GM18868 (cell line): ENCODE measurements around the gene PPP1R1B.
"Not testable (repeated sequence)": the region's sequence is repeated elsewhere in the genome, so short reads cannot be mapped to it uniquely, and the experiment has no call there.

ENCODE experiments used
- ATAC-seq: cut with Tn5 transposase; IDR thresholded peaks from one replicate; pipeline ENCODE4 v1.9.1; 2021; ENCODE audit warnings: mild to moderate bottlenecking, moderate library complexity; ENCODE audit not compliant: unreplicated experiment

Gene PPP1R1B

DNA sequence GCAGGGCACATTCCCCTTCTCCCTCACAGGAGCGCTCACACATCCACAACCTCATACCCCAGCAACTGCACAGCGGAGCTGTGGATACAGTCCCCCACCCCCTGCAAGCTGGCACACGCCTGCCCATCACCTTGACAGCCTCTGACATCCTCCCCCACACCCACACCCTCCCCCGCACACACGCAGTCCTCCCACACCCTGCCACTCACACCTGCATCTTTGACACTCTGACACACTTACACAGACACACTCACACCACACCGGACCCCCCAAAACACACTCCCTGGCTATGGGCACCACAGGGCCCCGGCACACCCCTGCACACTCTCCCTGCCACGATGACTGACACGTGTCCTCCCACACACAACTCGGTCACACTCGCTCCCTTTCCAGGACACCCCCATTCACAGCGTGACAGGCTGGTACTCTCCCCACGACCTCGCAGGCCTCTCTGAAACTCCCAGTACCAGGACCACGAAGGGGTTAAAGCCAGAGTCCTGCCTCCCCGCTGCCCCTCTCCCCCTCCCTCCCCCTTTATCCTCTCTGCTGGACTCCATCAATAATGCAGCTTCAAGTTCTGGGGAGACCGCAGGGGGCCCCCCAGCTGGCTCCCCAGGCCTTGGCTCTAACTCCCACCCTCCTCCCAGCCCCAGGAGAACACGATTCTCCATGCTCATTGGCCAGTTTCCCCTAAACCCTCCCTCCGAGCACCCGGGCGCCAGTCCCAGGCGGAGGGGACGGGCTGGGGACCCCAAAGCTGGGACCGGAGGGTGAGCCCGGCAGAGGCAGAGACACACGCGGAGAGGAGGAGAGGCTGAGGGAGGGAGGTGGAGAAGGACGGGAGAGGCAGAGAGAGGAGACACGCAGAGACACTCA is at the start of gene PPP1R1B:
Gene PPP1R1B (plus strand): TSS at position 782 of the 876 bp plus-strand sequence. CDS start 441 bp downstream, outside the sequence.
- no peak for ATAC-seq

DNA sequence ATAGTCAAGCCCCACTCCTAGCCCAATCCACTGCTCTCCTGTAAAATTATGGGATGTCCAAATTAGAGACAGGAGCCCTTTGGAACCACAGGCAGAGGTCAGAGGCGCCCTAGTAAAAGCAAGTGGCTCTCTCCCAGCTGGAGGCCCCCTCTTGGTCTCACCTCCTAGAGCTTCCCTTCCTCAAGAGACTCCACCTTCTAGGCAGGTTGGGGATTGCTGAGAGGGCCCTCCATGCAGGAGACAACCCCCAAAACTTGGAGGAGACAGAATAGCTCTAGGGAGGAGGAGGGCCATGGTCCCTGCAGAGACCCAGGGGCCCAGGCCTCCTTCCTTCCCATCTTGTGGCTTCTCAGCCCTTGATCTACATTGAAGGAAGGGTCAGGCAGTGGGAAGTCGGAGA is 48.5 kb upstream of the PPP1R1B start:
- ATAC-seq: no peak

DNA sequence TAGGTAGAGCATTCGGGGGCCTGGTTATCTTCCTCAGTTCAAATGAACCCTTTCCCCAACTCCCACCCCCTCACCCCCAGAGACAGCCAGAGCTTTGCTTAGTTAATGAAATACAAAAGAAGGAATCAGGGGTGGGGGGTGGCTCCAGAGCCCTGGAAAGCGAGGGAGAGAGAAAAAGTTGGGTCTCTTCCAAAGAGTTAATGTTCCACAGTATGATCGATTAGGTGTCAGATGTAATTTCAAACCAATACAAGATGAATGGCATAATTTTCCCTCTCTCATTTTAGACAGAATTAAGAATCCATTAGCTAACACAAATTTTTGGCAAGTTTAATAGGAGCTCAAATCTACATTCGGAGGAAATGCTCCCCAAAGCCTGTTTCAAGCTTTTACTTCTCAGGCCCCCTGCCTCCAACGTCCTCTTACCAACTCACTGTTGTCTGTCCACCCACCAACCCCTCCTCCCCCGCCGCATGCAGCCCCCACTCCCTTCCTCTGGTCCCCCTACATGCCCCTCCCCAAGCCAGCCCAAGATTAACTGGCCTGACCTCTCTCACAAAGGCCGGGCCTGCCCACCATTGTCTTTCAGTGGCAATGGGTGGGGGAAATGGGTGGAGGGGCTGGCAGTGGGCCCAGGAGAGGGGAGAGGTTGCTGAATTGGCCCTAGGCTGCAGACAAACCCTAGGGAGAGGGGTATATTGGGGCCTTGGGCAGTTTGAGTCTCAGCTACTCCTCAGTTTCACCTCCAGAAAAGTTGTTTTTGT is 47.3 kb upstream of the PPP1R1B start:
- ATAC-seq: no peak

DNA sequence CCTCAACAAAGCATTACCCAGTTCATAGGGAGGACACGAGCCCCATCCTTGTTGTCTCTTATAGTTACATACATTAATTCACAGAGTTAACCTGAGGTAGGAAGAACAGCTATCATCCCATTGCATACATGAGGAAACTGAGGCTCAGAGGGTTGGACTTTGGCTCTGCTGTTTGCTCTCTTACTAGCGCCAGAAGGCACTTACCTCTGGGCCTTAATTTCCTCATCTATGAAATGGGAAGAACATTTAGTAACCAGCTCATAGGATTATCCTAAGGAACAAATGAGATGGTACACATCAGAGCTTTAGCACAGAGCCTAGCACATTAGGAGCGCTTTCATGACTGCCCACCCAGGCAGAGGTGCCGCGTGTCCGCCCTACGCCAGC is 46.7 kb upstream of the PPP1R1B start:
- no peak for ATAC-seq

DNA sequence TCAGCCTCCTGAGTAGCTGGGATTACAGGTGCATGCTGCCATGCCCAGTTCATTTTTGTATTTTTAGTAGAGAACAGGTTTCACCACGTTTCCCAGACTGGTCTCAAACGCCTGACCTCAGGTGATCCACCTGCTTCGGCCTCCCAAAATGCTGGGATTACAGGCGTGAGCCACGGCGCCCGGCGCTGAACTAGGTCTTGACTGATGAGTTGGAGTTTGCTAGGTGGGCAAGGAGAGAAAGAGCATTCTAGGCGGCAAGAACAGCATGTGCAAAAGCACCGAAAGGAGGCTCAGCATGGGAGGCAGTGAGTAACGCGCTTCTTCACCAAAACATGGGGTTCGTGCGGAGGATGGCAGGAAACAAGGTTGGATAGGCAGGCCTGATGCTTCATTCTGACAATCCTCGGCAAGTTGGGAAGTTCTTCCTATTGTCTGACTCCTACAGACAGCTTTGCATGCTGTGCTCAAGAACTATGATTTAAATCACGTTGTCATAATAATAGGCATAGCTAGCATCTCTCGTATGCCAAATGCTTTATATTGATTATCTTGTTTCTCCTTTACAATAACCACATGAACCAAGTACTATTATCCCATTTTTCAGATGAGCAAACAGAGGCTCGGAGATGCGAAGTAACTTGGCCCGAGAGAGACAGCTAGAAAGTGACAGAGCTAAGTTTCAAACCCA is 45.5 kb upstream of the PPP1R1B start:
- no peak for ATAC-seq

DNA sequence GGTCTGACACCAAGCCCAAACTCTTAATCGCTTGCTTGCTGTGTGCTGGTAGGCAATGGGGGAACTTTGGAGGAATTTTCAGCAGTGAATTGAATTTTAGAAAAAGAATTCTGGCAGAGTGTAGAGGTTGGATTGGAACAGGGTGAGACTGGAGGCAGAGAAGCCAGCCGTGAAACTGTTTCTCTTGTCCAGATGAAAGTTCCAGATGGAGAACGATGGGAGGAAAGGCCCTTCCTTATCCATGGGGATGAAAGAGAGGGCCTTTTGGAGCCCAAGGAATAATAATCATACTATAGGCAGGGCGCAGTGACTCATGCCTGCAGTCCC is 45.0 kb upstream of the PPP1R1B start:
- no peak for ATAC-seq

DNA sequence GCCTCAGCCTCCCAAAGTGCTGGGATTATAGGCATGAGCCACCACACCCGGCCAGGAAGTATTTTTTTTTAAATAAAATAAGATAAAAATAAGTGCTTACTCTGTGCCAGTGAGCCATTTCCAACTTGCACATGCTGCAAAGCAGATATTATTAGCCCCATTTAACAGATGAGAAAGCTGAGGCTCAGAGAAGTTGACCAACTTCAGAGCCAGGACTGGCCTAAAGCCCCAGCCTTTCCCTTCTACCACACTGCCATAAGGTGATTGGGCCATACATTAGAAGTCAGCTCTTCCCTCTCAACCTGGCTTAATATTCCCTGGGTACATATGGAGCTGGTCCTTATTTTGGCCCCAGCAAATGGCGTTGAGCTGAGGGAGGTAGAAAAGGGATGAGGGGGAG is 44.1 kb upstream of the PPP1R1B start:
- no peak for ATAC-seq

DNA sequence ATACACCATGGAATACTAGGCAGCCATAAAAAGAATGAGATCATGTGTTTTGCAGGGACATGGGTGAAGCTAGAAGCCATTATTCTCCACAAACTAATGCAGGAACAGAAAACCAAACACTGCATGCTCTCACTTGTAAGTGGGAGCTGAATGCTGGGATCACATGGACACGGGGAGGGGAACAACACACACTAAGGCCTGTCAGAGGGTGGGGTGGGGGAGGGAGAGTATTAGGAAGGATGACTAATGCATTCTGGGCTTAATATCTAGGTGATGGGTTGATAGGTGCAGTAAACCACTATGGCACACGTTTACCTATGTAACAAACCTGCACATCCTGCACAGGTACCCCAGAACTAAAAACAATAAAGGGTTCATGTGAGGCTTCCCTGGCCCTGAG is 36.6 kb upstream of the PPP1R1B start:
- ATAC-seq: not testable (repeated sequence)

DNA sequence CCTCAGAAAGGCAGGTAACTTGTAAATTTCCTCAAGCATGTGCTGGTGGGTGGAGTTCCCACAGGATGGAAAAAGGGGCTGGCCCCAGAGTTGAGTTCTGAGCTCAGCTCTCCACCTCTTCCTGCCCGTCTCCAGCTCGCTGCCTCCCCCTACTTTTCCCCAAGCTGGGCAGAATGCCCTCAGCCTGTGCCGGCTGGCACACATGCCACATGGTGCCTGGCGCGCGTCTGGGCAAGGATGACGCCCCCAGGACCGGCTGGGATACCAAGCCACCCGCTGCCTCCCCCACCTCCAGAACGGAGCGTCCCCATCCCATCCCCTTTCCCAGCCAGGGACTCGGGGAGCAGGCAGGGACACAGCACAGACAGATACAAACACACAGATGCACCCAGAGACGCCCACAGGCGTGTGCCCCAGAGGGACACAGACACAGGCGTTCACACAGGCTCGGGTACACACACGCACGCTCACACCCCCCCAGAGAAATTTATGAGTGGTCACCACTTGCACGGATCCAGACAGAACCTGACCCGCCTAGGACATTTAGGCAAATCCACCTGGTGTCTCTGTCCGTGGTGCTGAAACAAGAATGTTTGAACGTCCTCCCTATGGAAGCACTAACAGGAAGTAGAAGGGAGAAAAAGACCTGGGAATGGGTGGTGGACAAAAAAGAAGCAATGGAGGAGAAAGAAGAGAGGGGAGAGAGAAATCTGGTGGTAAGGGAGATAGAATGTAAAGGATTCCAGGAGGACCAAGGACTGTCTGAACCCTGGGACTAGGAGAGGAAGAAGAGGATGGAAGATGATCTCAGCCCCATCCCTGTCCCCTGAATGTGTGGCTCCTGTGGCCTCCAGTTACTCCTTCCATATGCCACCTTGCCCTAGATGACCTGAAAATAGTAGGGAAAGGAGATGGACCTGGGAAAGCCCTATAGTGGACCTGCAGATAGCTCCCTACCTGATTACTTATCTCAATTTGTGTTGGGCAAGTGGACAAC is 34.5 kb upstream of the PPP1R1B start:
- ATAC-seq: no peak

DNA sequence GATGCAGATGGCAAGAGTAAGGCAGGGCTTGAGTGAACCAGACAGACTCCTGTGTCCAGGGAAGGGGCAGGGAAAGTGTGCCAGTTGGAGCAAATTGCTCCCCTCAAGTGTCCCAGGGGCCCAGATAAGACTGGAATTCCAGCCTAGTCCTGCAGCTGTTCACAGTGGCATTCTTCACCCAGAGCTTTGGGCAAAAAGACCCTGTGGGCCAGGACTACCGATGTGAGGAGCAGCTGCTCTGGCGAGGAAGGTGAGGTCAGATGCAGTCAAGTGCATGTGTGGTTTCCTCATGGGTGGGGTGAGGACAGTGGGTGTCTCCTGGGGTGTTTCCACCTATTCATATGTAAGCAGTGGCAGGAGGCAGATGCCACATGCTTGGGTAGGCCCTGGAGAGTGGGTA is 33.4 kb upstream of the PPP1R1B start:
- ATAC-seq: no peak

DNA sequence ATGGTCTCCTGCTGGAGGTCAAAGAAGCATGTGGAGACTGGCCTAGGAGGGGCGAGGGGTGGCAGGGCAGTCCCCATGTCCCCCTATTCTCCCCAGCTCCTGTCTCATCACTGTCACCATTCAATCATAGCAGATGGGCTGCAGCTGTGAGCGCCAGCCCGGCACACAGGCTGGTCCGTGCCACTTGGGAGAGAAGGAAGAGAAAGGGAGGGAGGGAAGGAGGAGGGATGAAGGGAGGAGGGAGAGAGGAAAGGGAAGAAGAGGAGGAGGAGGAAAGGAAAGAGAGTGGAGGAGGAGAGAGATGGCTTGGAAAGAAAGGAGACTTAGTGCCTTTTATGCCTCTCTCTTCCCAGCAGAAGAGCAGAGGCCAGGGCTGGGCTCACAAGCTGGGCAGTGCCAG is 31.5 kb upstream of the PPP1R1B start:
- no peak for ATAC-seq

DNA sequence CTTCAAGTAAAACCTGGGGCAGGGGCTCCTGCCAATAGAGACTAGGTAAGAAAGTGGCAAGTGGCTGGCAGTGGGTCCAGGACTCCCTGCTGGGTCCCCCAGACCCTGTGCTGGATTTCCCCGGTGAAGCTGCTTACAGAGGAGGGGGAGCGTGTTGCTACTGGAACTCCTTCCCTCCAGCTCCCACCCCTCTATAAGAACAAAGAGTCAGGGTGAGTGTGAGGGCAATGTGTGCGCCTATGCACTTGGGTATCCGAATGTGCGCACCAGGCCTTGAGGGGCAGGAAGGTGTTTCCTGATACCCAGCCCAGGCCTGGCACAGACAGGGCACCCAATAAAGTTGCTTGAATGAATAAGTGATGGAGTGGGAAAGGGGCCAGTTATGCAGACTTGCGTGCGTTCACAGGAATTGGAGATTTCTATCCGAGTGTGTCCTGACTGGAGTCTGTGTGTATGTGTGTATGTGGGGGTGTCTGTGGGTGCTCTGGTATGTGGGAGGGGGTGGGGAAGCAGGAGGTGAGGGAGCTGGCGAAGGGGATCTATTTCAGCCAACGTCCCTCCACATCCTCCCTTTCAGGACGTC is 30.7 kb upstream of the PPP1R1B start:
- no peak for ATAC-seq

DNA sequence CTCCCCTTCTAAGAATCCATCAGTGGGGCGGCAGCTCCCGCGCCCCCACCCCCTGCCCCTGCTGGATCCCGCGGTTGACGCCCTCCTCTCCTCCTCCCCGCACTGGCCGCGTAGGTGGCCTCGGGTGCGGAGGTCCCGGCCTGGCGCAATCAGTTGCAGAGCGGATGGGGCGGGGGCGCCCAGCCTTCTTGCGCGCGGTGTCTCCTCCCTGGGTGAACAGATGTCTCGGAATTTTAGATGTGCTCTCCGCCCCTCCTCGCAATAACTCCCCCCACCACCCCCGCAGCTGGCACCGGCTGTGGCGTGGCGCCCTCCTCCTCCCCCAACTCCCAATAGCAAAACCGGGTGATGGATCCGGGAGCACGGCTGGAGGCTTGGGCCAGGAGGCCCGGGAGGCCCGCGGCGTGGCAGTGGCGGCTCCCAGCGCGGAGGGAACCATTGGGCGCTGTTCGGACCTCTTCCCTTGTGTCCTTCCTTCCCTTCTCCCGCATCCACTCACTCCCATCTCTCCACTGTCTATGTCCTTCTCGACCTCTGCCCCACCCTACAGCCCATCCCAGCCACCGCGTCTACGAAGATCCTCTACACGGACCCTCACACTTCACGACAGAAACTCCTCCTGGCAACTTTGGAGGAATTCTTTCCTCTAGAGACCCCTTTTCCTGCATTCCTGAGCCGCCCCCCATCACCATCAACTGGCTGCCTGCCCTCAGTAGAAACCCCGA is 30.0 kb upstream of the PPP1R1B start:
- no peak for ATAC-seq

DNA sequence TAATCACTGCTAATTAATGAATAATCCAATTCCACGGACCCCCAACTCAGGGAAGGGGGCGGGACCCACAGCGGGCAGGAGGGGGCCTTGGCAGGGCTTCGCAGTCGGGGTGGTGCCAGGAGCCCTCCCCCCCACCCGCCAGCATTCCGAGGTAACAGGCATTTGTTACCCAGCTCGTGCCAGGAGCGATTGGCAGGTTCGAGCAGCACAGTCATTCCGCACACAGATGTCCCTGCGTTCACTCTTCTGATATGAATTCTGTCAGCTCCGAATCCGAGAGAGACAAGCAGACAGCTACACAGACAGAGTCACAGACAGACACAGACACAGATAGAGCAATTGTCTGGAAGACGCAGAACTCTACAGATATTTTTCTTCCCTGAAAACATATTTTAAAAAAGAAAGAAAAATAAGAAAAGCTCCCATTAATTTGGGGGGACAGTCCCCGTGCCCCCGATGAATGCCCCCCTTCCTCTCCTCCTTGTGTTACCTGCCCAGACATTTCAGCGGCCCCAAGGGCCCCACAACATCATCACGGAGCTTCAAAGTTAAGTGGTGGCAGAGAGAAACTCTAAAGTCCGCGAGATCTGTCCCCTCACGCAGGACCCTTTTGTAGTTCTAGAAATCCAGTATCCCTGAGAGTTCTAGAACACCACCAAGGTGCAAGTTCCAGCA is 29.2 kb upstream of the PPP1R1B start:
- ATAC-seq: no peak

DNA sequence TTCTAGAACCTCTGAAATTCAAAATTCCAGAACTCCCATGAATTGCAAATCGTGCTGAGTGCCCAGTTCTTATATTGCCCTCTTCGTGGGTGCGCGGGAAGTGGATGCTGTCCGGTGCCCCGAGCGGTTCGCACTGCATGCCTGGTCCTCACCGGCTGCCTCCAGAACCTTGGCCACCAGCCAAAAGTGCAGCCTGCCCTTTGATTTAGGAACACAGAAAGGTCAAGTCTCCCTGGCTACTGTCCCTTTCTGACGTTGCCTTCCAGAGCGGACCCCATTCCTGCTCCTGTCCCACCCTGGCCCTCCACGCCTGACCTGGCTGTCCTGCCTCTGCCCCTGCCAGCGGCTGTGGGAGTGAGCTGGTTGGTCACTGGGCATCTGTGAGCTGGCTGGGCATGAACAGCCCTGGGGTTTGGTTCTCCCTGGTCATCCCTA is 28.7 kb upstream of the PPP1R1B start:
- no peak for ATAC-seq

DNA sequence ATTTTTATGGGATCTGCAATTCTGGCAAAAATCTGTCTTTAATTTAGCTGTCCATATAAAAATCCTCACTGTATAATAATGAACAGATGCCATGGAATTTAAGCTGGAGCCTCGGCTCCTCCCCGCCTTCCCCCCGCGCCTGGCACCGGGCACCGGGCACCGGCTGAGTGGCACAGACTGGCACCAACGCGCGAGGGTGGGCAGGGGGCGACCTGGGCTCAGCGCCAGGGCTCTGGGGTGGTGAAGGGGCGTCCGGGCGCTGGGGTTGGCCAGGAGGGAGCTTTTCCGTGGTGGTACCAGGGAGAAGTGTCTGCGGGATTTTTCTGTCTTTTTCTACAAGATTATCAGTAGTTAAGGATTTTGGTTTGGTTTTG is 28.1 kb upstream of the PPP1R1B start:
- no peak for ATAC-seq

DNA sequence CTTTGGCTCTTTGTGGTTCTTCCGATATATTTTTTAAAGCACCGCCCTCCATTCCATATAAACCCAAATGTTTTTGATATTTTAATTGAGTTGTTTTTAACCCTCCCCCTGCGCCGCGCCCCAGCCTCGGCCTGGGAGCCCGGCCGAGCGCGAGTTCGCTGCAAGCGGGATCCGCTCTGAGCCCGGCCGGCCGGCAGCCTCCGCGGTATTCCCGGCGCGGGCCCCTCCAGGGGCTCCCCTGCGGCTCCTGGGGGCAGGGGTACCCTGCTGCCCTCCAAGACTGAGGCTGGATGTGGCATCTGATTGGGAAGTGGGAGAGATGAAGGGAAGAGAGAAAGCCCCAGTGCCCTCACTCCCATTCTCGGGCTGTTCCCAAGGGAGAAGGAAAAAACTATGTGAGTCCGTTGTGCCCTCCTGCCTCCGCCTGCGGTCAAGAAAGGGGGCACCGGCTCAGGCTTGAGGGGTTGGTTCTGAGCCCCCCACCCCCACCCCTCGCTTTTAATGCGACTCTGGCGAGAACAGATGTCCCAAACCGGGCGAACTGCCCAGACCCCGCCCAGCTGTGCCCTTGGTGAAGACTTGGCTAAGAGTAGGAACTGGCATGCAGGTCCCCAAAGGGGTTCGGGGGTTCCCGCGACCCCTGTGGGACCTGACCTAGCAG is 27.6 kb upstream of the PPP1R1B start:
- ATAC-seq: no peak

DNA sequence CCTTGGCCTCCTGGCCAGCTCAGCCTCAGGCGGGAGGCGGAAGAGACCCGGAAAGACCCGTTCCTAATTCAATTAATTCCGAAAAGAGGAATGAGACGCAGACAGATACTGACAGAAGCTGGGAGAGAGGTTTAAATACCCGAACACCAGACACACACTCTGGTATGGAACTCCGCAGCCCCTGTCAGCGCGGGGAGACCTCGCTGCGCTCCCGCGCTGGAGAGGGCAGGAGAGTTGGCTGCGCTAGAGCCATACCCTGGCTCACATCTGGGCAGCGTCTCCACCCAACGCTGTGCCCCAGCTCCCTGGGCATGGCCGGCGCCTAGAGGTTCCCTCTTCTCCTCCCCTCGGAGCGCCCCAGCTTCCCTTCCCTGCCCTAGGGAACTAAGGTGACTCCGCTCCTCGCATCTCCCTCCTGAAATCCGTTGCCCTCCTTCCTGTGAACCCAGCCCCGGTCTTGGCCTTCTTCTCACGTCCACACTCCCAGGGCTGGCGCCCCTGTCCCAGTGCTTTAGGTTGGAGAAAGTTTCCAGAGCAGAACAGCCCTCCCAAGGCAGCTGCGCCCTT is 27.0 kb upstream of the PPP1R1B start:
- no peak for ATAC-seq
